HPDE6-E6E7 (cell line): ENCODE measurements around the gene KLF16.

ENCODE experiments used
- DNase-seq: peaks from one replicate; pipeline ENCODE4 v3.0.0; 2011; ENCODE audit warnings: missing footprints; ENCODE audit errors: extremely low spot score

The KLF16 gene

DNA sequence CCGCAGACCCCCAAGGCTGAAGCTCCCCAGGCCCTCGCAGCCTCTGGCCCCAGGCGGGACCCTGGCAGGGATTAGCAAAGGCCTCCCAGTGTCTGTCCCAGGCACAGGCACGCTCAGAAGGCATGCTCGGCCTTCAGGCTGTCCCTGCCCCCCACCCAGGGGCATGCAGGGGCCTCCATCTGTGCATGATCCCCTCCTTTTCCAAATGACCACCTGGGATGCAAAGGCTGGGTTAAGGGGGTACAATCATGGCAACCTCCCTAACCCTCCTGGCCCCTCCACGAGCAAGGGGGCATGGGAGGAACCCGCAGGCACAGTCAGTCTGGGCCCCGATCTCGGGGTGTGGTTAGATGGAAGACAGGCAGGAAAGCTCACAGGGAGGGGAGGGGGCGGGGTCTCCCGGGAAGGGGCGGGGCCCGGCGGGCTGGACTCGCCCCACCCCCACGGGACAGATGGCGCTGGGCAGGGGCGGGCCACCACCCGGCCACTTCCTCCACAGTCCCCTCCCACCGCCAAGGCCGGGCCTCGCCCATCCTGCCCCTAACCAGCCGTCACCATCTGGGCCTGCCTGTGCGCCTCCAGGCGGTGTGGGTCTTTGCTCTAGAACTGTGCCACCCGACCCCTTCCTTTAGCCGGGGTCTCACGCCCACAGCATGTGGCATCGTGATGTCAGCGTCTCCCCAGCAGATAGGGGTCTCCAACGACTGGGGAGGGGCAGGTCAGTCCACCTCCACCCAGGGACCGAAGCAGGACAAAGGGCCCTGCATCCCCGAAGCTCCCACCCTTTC, 8.1 kb downstream of the KLF16 start:
- peak; percentile 89 for DNase-seq

DNA sequence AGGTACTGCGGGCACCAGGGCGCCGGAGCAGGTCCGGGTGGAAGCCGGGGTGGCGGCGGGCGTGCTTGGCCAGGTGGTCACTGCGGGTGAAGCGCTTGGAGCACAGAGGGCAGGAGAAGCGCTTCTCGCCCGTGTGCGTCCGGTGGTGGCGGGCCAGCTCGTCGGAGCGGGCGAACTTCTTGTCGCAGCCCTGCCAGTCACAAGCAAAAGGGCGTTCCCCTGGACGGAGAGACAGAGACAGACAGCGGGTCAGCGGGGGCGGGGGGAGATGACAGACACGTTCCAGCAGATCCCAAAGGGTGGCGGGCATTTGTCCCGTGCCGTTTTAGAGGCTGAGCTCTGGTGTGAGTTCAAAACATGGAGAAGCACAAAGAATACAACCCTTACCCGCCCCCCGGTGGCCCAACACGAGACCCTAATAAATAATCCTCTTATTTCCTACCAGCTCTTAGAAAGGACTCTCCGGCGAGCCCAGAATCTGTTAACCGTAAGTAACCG, 8.8 kb downstream of the KLF16 start:
- no peak for DNase-seq

DNA sequence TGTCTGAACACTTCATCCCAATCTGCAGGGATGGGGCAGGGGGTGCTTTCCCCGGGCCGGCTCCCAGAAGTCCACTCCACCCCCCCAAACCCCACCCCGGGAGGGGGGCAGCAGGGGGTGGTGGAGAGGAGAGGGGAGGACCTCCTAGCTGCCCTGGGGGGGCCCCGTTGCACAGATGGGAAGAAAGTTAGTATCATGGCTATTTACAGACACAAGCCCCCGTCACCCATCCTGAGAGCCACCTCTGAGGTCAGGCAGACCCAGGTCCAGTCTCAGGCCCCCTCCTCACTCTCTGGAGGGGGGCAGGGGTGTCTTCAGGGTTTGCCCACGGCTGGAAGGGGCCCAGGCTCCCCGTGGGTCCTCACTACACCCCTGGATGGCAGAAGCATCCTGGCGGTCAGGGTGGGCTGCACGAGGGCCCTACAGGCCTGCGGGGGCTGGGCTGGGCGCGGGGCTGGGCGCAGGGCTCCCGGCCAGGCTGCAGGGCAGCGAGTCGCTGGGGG, 9.3 kb downstream of the KLF16 start:
- DNase-seq: no peak

GRCh38 chr19:1853295-1854038, 9.9 kb downstream of the KLF16 start:
- DNase-seq: peak; percentile 73

DNA sequence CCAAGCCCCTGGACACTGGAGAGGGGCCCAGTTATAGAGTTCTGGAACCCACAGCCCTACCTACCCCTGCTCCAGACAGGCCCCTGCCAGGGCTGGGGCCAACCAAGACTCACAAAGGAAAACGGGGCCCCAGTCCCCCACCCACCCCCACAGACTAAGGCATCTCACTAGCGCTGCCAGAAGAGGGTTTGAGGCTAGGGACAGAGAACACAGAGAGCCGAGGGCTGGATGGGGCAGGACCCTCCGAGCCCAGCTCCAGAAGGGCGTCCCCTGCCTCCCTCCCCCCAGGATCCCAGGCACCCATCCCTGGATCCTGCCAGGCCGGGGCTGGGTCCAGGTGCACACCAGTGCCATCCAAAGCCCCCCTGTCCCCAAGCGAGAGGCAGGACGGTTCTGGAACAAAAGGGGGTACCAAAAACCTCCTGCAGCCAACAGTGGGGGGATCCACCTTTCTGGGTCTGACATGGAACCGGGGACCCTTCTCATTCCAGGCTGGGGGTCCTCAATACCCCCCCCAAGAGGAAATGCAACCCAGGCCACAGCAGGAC, 10.7 kb downstream of the KLF16 start:
- no peak for DNase-seq

DNA sequence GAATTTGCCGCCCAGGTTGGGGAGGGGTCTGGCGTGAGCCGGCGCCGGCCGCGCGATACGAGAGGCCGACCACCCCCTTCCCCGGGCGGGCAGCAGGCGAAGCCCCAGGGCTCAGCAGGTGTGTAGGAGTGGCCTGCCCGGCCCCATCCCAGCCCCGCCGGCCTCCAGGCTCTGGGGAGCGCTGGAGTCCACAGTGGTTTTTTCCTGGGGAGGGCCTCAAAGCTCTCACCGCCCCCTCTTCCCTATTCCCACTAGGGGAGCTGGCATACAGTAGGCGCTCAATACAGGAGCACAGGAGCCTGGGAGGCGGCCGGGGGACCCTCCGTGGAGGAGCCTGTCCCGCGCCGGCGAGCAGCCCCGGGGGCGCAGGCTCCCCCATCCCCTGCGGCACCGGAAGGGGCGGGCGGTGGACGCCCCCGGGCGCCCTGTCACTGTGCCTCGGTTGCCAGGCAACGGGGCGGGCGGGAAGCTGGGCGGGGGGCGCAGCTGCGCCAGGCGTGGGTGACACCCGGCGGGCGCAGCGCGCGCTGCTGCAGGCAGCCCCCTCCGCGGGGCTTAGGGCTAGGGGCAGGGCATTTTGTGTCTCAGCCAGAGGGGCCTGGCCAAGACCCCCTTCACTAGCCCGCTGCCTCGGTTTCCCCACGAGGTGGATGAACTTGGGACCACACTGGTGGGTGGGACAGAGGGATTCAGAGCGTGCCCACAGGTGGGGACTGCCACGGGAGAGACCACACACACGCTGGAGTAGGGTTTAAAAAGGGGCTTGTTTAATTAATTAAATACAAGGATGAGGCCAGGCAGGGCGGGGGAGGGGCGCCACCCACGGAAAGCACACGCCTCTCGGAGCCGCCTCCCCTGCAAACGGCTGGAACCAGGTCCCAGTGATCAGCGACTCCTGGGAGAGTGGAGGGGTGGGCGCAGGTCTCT, 11.5 kb downstream of the KLF16 start:
- no peak for DNase-seq

DNA sequence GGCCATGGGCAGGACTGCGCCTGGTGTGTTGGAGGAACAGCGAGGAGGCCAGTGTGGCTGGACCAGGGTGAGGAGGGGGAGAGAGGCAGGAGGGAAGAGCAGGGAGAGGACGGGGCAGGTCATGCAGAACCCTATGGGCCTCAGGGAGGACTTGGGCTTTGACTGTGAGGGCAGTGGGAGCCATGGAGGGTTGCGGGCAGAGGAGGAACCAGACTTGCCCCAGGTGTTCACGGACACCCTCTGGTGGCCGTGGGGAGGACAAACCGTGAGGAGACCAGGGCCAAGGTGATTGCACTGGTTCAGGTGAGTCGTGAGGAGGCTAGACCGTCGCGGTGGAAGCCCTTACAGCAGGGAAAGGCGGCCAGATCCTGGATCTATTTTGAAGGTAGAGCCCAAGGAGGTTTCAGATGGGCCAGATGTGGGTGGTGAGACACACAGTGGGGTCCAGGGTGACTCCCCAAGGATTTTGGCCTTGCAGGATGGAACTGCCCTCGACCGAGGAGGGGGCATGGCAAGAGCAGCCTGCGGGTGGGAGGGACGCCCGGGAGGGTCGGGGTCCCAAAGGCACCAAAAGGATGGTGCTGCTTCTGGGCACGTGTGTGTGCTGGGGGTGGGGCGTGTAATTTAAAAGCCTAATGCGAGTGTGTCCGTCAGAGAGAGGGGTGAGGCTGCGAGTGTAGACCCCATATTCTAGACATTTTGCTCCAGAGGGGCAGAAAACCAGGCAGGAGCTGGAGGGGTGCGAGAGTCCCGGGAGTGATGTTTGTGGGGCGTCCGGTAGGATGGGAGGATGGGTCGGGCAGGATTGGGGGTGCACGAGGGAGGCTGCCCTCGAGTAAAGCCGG, 12.3 kb downstream of the KLF16 start:
- no peak for DNase-seq

DNA sequence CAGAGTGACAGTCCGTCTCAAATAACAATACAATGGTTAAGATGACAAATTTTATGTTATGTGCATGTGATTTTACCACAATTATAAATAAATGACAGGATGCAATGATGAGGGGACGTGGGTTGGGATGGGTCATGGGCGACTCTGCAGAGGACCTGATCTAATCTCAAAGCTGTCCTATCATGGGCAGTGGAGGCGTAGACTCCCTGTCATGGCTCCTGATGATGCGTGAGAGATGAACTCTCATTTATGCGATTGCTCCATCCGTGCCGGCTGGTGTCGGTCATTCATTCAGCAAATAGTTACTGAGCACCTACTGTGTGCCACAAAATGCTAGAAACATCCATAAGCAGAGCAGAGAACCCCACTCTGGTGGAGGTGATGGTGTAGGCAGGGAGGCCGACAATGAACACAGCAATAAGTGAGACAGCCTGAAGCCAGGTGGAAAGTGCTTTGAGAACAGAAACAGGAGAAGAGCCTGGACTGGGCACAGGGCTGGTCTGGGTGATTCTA, 13.4 kb downstream of the KLF16 start:
- no peak for DNase-seq

DNA sequence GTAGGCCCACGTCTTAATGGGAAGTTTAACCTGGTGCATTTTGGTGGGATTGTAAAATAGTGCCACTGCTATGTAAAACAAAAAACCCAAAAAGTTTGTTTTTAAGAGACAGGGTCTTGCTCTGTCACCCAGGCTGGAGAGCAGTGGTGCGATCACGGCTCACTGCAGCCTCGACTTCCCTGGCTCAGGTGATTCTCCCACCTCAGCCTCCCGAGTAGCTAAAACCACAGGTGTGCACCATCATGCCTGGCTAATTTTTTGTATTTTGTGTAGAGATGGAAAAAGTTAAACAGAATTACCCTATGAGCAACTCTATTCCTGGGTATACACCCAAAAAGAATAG, 14.3 kb downstream of the KLF16 start:
- no peak for DNase-seq

DNA sequence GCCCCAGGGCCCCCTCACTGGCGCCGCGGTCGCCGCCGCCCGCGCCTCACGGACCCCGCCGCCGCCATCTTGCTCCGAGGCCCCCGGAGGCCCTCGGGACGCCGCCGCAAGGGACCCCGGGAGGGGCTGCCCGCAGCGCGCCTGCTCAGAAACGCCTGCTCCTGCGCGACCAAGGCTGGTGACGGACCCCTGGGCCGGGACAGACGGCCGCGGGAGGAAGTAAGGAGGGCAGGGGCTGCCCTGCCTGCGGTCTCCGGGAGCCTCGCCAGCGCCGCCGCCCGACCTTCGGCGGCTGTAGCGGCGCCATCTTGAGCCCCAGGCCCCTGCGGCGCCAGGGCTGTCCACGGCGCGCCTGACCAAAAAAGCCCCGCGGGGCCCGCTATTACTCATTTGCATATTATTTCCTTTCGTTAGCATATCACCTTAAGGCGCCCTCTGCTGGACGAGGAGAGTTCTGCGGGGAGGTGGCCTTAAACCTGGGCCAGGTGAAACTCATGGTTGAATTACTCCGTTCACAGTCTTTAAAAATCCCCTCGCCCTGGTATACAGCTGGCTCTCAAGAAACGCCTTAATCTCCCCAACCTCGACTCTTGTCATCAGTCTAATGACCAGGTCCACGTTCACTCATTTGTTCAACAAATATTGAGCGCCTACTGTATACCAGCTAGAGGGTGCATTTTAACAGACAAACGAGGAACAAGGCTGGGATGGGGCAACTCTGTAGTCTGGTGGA, 14.8 kb downstream of the KLF16 start, which contains the start of gene REXO1:
REXO1 (minus strand) TSS at position 85 of the 733 bp plus-strand sequence. CDS start 125 bp downstream, outside the sequence.
- DNase-seq: peak; percentile 75

DNA sequence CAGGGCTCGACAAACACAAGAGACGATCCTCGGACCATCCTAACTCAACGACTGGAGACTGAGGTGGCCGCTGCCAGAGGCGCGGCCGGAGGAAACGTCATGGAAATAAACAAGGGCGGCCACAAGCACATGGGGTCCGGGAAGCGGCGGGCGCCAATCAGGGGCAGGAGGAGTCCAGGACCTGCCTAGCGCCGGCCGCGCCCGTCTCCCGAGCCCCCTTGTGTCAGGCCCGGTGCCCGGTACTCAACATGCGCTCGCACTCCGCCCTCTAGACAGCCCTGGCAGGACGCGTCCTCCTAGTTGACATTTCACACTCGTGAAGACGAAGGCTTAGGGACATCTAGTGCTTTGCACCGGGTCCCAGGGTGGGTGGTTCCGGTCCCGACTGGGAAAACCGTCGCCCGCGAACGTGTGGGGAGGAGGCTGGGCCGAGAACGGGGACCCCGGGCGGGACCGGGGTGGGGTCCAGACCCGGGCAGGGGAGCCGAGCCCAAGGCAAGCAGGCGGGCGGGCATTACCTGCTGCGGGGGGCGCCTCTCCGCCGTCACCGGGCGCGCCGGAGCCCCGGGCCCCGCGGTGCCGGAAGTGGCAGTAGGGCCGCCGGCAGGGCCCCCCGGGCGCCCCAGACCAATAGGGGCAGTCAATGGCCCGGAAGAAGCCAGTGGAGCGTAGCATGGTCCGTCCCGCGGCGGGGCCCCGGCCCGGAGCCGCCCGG, 15.5 kb downstream of the KLF16 start:
- DNase-seq: no peak

- DNase-seq: no peak
These were observed 16.1 kb downstream of the KLF16 start for GRCh38 chr19:1847348-1847683.

- no peak for DNase-seq
These were observed 16.7 kb downstream of the KLF16 start for GRCh38 chr19:1846517-1847204.

DNA sequence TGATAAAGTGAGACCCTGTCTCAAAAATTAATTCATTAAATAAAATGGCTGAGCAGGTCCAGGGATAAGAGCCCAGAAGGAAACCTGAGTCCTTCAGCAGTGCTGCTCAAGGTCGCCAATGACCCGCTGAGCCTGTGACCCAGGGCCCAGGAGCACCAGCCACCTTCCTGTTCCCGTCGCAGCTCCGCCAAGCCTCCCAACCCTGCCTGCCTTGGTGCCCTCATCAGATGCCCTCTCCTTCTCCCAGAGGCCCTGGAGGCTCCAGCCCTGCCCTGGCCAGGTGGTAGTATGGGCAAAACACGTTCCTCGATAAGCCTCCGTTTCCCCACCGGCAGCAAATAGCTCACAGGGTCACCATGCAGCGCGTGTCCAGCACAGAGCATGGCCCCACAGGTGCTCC, 17.7 kb downstream of the KLF16 start:
- DNase-seq: no peak

DNA sequence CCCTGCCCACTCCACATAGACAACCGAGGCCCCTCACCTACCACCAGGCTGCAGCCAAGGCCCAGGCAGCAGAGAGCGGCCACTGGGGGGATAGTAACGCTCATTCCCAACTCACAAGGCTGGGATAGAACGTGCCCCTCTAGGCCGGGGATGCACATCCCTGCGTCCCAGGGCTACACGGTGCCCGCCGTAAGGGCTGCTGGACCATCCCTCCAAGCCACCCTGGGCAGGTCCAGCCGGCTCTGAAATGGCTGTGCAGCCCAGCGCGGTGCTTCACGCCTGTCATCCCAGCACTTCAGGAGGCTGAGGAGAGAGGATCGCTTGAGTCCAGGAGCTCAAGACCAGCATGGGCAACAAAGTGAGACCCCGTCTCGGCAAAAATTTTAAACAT, 18.3 kb downstream of the KLF16 start:
- no peak for DNase-seq

- DNase-seq: no peak
These were observed 18.8 kb downstream of the KLF16 start for GRCh38 chr19:1844513-1845124.

GRCh38 chr19:1843646-1844394, 19.6 kb downstream of the KLF16 start:
- DNase-seq: no peak
